SK-N-MC (cell line): Measurements from ENCODE around the gene LPIN1.

ENCODE experiments used
- DNase-seq: peaks from one replicate; pipeline ENCODE4 v3.0.0-alpha.2; 2011; ENCODE audit warnings: low read depth, low spot score
- H3K27ac ChIP-seq: fragments of 200-600 bp; sonication (generic); 2 replicates; pipeline ENCODE4 v1.5.1; 2016; ENCODE audit warnings: mixed run types
- H3K36me3 ChIP-seq: fragments of 200-600 bp; sonication (generic); 2 replicates; pipeline ENCODE4 v1.6.1; 2017; ENCODE audit warnings: antibody characterized with exemption, low read length, mixed read lengths; ENCODE audit not compliant: insufficient read depth
- H3K4me3 ChIP-seq: fragments of 200-600 bp; sonication (generic); 2 replicates; pipeline ENCODE4 v1.5.1; 2016
- H3K9ac ChIP-seq: fragments of 200-600 bp; sonication (generic); 2 replicates; pipeline ENCODE4 v1.8.0; 2017; ENCODE audit warnings: mixed run types, mixed read lengths; ENCODE audit not compliant: insufficient read length
- H3K9me3 ChIP-seq: fragments of 200-600 bp; sonication (generic); 2 replicates; pipeline ENCODE4 v1.6.1; 2017; ENCODE audit warnings: low read depth, mild to moderate bottlenecking, antibody characterized with exemption, low read length, moderate library complexity, mixed read lengths
- EZH2 ChIP-seq: fragments of 200-600 bp; sonication (generic); IDR thresholded peaks from one replicate; pipeline ENCODE4 v1.6.1; 2017; ENCODE audit warnings: antibody characterized with exemption
- FOXP2 ChIP-seq: optimal IDR thresholded peaks from 2 replicates; pipeline ENCODE3; 2011; ENCODE audit warnings: mild to moderate bottlenecking, moderate library complexity; ENCODE audit not compliant: insufficient read depth; ENCODE audit errors: extremely low read length, control extremely low read depth
- POLR2AphosphoS5 ChIP-seq: IDR thresholded peaks from 2 replicates; pipeline ENCODE4 v1.6.1; 2012; ENCODE audit warnings: mild to moderate bottlenecking, low read depth, low read length, borderline replicate concordance

Gene LPIN1

GRCh38 chr2:11771971-11772615 is 25.7 kb downstream of the LPIN1 start:
- Histone ChIP-seq H3K36me3 (peaks cover 5% of the 10 kb centered on the region), H3K9ac (no peak overlapping the region), H3K9me3 (no peaks in the 10 kb centered on the region), H3K4me3 (no peak overlapping the region), H3K27ac (no peak overlapping the region)
- no peak for DNase-seq
- TF ChIP-seq EZH2 = no peak
- TF ChIP-seq POLR2AphosphoS5 = no peak

GRCh38 chr2:11773111-11773510 is 26.7 kb downstream of the LPIN1 start:
- DNase-seq = no peak
- no peaks in the 10 kb centered on the region for H3K9me3 ChIP-seq
- no peak overlapping the region for H3K27ac ChIP-seq
- no peak for TF ChIP-seq FOXP2
- H3K4me3 ChIP-seq = no peak overlapping the region
- peaks cover 5% of the 10 kb centered on the region for H3K36me3 ChIP-seq
- no peak overlapping the region for H3K9ac ChIP-seq

- no peak overlapping the region for H3K9ac ChIP-seq
- DNase-seq = peak; percentile 78
- TF ChIP-seq EZH2 (no peak), FOXP2 (peak; percentile 53), POLR2AphosphoS5 (no peak; the same call in 1 of the 2 replicates)
- peak overlapping the region; percentile 33 for H3K4me3 ChIP-seq
- H3K9me3 ChIP-seq = no peaks in the 10 kb centered on the region
- H3K36me3 ChIP-seq = peaks cover 5% of the 10 kb centered on the region
- H3K27ac ChIP-seq = no peak overlapping the region
Observed at GRCh38 chr2:11773747-11774525, 27.5 kb downstream of the LPIN1 start.

- Histone ChIP-seq H3K9me3 (no peaks in the 10 kb centered on the region), H3K36me3 (peaks cover 5% of the 10 kb centered on the region), H3K27ac (no peak overlapping the region), H3K9ac (no peak overlapping the region), H3K4me3 (no peak overlapping the region)
- no peak for DNase-seq
- TF ChIP-seq POLR2AphosphoS5 (no peak), EZH2 (no peak), FOXP2 (no peak)
Observed at GRCh38 chr2:11774600-11774999, 28.2 kb downstream of the LPIN1 start.

GRCh38 chr2:11775384-11775783 is 29.0 kb downstream of the LPIN1 start:
- peaks cover 5% of the 10 kb centered on the region for H3K36me3 ChIP-seq
- H3K9me3 ChIP-seq = no peaks in the 10 kb centered on the region
- DNase-seq = no peak
- no peak overlapping the region for H3K4me3 ChIP-seq
- H3K27ac ChIP-seq = no peak overlapping the region
- no peak overlapping the region for H3K9ac ChIP-seq
- TF ChIP-seq POLR2AphosphoS5 = no peak
- TF ChIP-seq EZH2 = no peak
- no peak for TF ChIP-seq FOXP2

- Histone ChIP-seq H3K9ac (no peak overlapping the region), H3K4me3 (no peak overlapping the region), H3K27ac (no peak overlapping the region), H3K9me3 (no peaks in the 10 kb centered on the region), H3K36me3 (peaks cover 5% of the 10 kb centered on the region)
- no peak for DNase-seq
- TF ChIP-seq POLR2AphosphoS5 (no peak), FOXP2 (no peak), EZH2 (no peak)
Observed at GRCh38 chr2:11777066-11777782, 30.8 kb downstream of the LPIN1 start.

- no peak overlapping the region for H3K9ac ChIP-seq
- no peak overlapping the region for H3K27ac ChIP-seq
- DNase-seq = no peak
- H3K4me3 ChIP-seq = no peak overlapping the region
- no peak for TF ChIP-seq POLR2AphosphoS5
- H3K9me3 ChIP-seq = no peaks in the 10 kb centered on the region
- H3K36me3 ChIP-seq = peaks cover 5% of the 10 kb centered on the region; the same call in 1 of the 2 replicates
Observed at GRCh38 chr2:11777886-11778415, 31.5 kb downstream of the LPIN1 start.

GRCh38 chr2:11778416-11778815 is 32.0 kb downstream of the LPIN1 start:
- Histone ChIP-seq H3K27ac (no peak overlapping the region), H3K4me3 (no peak overlapping the region), H3K9me3 (no peaks in the 10 kb centered on the region), H3K36me3 (peaks cover 5% of the 10 kb centered on the region; the same call in 1 of the 2 replicates), H3K9ac (no peak overlapping the region)
- no peak for TF ChIP-seq FOXP2
- no peak for TF ChIP-seq POLR2AphosphoS5
- no peak for TF ChIP-seq EZH2
- DNase-seq = no peak
